ENCODE measurements around the gene TMED5.

- TF ChIP-seq MEF2A (IDR thresholded peaks at IDR 0.05; ENCODE audit: borderline replicate concordance, low read depth) (no peak), POLR2AphosphoS5 (IDR thresholded peaks at IDR 0.05; ENCODE audit: low read depth, low read length) (no peak), EP300 (IDR thresholded peaks at IDR 0.05; ENCODE audit: borderline replicate concordance in 1 of 2, low read depth in 1 of 2, low read length in 1 of 2) (no peak)
- TF ChIP-seq, protein P1, sequence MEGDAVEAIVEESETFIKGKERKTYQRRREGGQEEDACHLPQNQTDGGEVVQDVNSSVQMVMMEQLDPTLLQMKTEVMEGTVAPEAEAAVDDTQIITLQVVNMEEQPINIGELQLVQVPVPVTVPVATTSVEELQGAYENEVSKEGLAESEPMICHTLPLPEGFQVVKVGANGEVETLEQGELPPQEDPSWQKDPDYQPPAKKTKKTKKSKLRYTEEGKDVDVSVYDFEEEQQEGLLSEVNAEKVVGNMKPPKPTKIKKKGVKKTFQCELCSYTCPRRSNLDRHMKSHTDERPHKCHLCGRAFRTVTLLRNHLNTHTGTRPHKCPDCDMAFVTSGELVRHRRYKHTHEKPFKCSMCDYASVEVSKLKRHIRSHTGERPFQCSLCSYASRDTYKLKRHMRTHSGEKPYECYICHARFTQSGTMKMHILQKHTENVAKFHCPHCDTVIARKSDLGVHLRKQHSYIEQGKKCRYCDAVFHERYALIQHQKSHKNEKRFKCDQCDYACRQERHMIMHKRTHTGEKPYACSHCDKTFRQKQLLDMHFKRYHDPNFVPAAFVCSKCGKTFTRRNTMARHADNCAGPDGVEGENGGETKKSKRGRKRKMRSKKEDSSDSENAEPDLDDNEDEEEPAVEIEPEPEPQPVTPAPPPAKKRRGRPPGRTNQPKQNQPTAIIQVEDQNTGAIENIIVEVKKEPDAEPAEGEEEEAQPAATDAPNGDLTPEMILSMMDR (IDR thresholded peaks at IDR 0.05), result no peak
Measured at GRCh38 chr1:93148001-93148400, 32.2 kb downstream of the TMED5 start.
